HG03457 (cell line): ENCODE data around the gene ICA1L.

Source experiments
- ATAC-seq: cut with Tn5 transposase; IDR thresholded peaks from one replicate; pipeline ENCODE4 v1.9.1; 2021; ENCODE audit warnings: moderate number of reproducible peaks; ENCODE audit not compliant: unreplicated experiment

ICA1L gene

GRCh38 chr2:202750763-202751427 lies 120.7 kb downstream of the ICA1L start:
- ATAC-seq, result no peak

- no peak for ATAC-seq
Measured at GRCh38 chr2:202749477-202749876, 122.1 kb downstream of the ICA1L start.

- no peak for ATAC-seq
Measured at GRCh38 chr2:202743613-202744012, 128.0 kb downstream of the ICA1L start.

GRCh38 chr2:202736826-202737225 lies 134.7 kb downstream of the ICA1L start:
- ATAC-seq, result no peak

- no peak for ATAC-seq
Measured at GRCh38 chr2:202726070-202726469, 145.5 kb downstream of the ICA1L start.

- ATAC-seq, result no peak
Measured at GRCh38 chr2:202723746-202724145, 147.8 kb downstream of the ICA1L start.
